Progenitor cell of endocrine pancreas (in vitro differentiated cells): ENCODE results near the gene CLEC2L. TPM values are rescaled to one million over a fixed set of nuclear protein-coding genes. Genes with fewer than 3 reads are reported as not detected.
"Not testable (repeated sequence)": the region's sequence is repeated elsewhere in the genome, so short reads cannot be mapped to it uniquely, and the experiment has no call there.

Experiments used
- DNase-seq: peaks from one replicate; pipeline ENCODE4 v3.0.0; 2021; ENCODE audit warnings: low spot score; ENCODE audit not compliant: unreplicated experiment
- H3K27ac Mint-ChIP-seq: 2 replicates; pipeline ENCODE4 v1.8.0; 2021; ENCODE audit warnings: mild to moderate bottlenecking, moderate library complexity, mixed read lengths
- H3K27me3 Mint-ChIP-seq: 2 replicates; pipeline ENCODE4 v1.8.0; 2021; ENCODE audit warnings: mixed read lengths
- H3K36me3 Mint-ChIP-seq: 2 replicates; pipeline ENCODE4 v1.8.0; 2022; ENCODE audit warnings: mixed read lengths; ENCODE audit not compliant: insufficient read depth
- H3K4me1 Mint-ChIP-seq: 2 replicates; pipeline ENCODE4 v1.8.0; 2021; ENCODE audit warnings: low read depth, mixed read lengths
- H3K4me3 Mint-ChIP-seq: 2 replicates; pipeline ENCODE4 v1.8.0; 2021; ENCODE audit warnings: low read depth, mild to moderate bottlenecking, moderate library complexity, mixed read lengths
- H3K9me3 Mint-ChIP-seq: 2 replicates; pipeline ENCODE4 v1.8.0; 2021; ENCODE audit warnings: low read depth, mixed read lengths
- total RNA-seq: library from RNA; stranded (reverse); gene quantifications from 2 replicates; pipeline ENCODE4 v1.2.1, GENCODE V29; 2021
- TF ChIP-seq, protein P1 (sequence below): fragments of 200-600 bp; sonication (generic); IDR thresholded peaks from one replicate; pipeline ENCODE4 v1.5.0; 2021; ENCODE audit warnings: antibody characterized with exemption, mild to moderate bottlenecking; ENCODE audit not compliant: unreplicated experiment

Gene CLEC2L
- total RNA-seq, 1 donor from 2014 or later, result not detected

DNA sequence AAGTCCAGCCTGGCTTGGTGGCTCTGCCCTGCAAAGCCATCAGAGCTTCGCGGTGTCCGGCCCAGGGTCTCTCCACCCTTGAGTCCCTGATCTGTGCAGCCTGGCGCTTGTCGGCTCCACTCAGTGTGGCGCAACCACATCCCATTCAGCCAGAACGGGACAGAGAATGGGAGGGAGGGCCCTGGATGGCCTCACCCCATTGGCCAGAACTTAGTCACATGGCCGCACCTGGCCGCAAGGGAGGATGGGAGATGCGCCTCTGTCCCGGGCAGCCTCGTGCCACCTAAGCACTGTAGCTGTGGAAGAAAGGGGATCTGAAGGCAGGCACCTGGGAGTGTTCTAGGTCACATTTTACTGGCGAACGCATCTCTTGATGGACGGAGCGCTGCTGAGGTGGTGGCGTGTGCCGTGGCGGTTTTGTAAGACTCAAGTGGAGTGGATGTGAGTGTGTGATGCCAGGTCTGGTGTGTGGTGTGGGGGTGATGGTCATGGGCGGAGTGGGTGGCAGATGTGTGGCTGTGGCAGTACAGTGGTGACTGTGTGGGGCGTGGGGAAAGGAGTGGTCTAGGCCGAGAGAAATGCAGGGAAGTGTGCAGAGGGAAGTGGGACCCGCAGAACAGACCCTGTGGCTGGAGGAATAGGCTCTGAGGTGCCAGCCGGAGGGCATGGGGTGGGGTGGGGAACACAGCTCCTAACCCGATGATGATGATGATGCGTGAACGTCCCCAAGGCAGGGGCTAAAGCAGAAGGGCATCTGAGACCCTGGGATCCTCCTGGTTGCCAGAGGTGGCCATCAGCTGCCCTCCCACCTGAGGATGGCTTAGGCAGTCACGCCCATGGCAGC, 19.0 kb downstream of the CLEC2L start:
- no peaks in the 10 kb centered on the region for H3K36me3 Mint-ChIP-seq
- H3K9me3 Mint-ChIP-seq, result no peaks in the 10 kb centered on the region
- DNase-seq, result no peak
- H3K27me3 Mint-ChIP-seq, result peaks cover 20% of the 10 kb centered on the region
- no peak overlapping the region for H3K27ac Mint-ChIP-seq
- H3K4me3 Mint-ChIP-seq, result no peak overlapping the region
- H3K4me1 Mint-ChIP-seq, result no peaks in the 10 kb centered on the region
- TF ChIP-seq, protein P1, sequence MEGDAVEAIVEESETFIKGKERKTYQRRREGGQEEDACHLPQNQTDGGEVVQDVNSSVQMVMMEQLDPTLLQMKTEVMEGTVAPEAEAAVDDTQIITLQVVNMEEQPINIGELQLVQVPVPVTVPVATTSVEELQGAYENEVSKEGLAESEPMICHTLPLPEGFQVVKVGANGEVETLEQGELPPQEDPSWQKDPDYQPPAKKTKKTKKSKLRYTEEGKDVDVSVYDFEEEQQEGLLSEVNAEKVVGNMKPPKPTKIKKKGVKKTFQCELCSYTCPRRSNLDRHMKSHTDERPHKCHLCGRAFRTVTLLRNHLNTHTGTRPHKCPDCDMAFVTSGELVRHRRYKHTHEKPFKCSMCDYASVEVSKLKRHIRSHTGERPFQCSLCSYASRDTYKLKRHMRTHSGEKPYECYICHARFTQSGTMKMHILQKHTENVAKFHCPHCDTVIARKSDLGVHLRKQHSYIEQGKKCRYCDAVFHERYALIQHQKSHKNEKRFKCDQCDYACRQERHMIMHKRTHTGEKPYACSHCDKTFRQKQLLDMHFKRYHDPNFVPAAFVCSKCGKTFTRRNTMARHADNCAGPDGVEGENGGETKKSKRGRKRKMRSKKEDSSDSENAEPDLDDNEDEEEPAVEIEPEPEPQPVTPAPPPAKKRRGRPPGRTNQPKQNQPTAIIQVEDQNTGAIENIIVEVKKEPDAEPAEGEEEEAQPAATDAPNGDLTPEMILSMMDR, result no peak

DNA sequence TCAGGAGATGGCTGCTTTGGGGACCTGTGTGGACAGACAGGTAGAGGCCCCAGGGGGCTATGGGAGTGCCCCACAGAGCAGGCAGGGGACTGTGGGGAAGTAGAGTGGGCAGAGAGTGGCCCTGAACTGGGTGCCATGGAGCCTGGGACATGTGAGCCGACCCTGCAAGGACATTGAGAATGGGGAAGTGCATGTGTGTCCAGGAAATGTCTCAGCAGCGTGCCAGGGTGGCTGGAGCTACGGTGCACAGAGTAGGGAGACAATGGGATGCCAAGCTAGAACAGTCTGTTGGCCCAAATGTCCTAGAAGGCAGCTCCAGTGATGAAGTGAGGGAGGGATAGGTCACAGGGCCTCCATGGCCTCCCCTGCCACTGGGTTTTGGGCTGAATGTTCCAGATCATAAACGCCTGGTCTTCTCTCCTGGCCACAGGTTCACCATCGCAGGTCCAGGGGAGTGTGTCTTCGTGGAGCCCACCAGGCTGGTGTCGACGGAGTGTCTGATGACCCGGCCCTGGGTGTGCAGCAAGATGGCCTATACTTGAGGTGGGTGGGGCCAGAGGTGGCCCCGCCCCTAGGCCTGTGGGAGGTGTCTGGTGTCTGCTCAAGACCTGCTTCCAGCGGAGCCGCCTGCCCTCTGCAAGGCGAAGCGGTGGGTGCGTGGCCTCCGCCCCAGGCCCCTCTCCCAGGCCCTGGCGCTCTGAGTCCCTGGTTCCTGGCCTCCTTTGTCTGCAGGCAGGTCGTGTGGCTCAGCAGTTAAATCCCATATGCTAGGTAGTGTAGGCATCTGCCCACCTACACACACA, 20.5 kb downstream of the CLEC2L start:
- Mint-ChIP-seq H3K36me3 (no peaks in the 10 kb centered on the region), H3K4me3 (no peak overlapping the region), H3K9me3 (no peaks in the 10 kb centered on the region), H3K4me1 (no peaks in the 10 kb centered on the region), H3K27ac (no peak overlapping the region), H3K27me3 (peaks cover 19% of the 10 kb centered on the region)
- no peak for DNase-seq
- TF ChIP-seq, protein P1, result no peak

DNA sequence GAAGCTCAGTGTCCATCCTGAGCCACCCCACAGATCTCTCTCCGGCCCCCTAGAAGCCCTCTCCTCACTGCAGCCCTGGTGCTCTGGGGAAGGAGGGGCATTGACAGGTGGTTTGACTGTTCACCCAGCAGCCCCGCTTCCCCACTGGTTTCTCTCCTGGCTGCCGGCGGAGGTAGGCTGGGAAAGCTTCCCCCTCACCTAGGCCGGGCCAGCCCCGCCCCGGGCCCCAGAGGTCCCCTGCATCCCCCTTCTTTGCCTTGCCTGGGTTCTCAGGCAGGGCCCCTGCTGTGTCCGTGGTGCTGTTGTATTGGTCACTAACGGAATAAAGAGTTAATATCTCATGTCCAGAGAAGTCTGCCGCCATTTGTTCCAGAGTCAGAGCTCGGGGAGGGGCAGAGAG, 21.2 kb downstream of the CLEC2L start:
- Mint-ChIP-seq H3K36me3 (no peaks in the 10 kb centered on the region), H3K9me3 (no peaks in the 10 kb centered on the region), H3K27ac (no peak overlapping the region), H3K4me3 (no peak overlapping the region), H3K27me3 (peaks cover 12% of the 10 kb centered on the region), H3K4me1 (no peaks in the 10 kb centered on the region)
- TF ChIP-seq, protein P1, result no peak
- DNase-seq, result no peak

DNA sequence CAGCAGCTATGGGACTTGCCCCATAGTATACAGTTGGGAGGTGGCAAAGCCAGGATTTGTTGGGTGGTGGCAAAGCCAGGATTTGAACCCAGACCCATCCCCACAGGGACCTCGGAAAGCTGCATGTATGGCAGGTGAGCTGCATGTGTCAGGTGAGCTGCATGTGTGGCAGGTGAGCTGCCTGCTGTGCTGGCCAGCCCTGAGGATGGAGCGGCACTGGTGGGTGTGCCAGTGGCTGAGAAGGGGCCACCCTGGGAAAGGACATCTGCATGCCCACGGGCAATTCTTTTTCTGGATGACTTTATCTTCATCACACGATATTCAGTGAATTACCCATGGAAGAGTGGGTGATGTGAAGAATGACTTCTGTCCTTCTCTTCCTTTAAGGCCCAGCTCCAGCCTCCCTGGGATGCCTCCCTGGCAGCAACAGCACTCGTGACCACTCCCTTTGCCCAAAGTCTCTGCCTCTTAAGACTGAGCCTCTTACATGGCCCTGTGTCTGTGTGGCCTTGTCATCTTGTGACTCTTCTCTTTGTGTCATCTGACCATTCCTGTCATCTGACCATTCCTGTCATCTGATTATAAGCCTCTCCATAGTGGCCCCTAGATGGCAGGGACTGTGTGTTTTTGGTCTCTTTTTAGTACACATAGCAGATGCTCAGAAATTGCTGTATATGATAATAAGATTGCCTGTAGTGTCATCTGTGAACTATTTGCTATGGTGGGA, 25.0 kb downstream of the CLEC2L start:
- no peak overlapping the region for H3K4me3 Mint-ChIP-seq
- no peak for DNase-seq
- no peaks in the 10 kb centered on the region for H3K4me1 Mint-ChIP-seq
- no peak overlapping the region for H3K27ac Mint-ChIP-seq
- TF ChIP-seq, protein P1, result no peak
- peaks cover 4% of the 10 kb centered on the region for H3K27me3 Mint-ChIP-seq
- H3K9me3 Mint-ChIP-seq, result peaks cover 8% of the 10 kb centered on the region
- H3K36me3 Mint-ChIP-seq, result no peaks in the 10 kb centered on the region

DNA sequence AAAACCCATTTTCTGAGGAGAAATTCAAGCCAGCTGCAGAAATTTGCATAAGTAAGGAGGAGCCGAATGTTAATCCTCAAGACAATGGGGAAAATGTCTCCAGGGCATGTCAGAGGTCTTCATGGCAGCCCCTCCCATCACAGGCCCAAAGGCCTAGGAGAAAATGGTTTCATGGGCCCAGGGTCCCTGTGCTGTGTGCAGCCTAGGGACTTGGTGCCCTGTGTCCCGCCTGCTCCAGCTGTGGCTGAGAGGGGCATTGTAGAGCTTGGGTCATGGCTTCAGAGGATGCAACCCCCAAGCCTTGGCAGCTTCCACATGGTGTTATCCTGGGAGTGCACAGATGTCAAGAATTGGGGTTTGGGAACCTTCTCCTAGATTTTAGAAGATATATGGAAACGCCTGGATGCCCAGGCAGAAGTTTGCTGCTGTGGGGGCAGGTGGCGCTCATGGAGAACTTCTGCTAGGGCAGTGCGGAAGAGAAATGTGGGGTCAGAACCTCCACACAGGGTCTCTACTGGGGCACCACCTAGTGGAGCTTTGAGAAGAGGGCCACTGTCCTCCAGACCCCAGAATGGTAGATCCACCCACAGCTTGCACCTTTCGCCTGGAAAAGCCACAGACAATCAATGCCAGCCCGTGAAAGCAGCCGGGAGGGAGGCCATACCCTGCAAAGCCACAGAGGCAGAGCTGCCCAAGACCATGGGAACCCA, 30.7 kb downstream of the CLEC2L start:
- H3K36me3 Mint-ChIP-seq, result not testable (repeated sequence)

More for the DNA sequence above, 30.7 kb downstream of the CLEC2L start:
- H3K27me3 Mint-ChIP-seq, H3K27ac Mint-ChIP-seq, H3K4me3 Mint-ChIP-seq, DNase-seq, H3K9me3 Mint-ChIP-seq, H3K4me1 Mint-ChIP-seq: not testable (repeated sequence)
